T-helper 22 cell (primary cell): ENCODE results near the gene TRAF1.
A peak's percentile ranks its signal among the peaks of the same experiment; 100 is the strongest.

Source experiments
- DNase-seq: peaks from one replicate; pipeline ENCODE4 v3.0.0-alpha.2; 2020; ENCODE audit warnings: low read depth

TRAF1 gene

DNA sequence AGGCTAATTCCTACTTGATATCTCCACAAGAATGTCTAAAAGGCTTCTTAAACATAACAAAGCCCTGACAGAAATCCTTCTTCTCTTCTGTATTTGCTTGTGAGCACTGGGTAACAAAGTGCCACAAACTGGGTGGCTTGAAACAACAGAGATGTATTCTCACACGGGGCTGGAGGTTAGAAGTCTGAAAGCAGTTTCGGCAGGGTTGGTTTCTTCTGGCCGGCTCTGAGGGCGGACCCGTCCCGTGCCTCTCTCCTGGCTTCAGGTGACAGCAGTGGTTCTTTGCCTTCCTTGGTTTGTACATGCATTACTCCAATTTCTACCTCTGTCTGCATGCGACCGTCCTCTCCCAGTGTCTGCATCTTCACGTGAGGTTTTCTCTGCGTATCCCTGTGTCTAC is 14.0 kb upstream of the TRAF1 start:
- no peak for DNase-seq

DNA sequence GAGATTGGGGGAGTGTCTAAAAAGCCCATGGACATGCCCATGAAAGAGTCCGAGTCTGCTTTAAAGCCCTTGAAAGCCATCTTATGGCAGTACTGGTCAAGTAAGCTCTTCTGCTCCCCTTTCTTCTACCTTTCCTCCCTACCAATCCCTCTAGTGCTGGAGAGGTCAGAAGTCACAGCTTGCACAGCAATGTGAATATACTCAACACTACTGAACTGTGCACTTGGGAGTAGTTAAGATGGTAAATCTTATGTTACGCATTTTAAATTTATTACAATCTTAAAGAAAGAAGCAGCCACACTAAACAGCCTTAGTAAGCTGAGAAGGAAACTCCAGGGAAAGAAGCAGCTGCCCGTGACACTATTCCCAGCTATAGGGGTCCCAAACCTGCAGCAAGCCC is 12.3 kb upstream of the TRAF1 start:
- DNase-seq = no peak

DNA sequence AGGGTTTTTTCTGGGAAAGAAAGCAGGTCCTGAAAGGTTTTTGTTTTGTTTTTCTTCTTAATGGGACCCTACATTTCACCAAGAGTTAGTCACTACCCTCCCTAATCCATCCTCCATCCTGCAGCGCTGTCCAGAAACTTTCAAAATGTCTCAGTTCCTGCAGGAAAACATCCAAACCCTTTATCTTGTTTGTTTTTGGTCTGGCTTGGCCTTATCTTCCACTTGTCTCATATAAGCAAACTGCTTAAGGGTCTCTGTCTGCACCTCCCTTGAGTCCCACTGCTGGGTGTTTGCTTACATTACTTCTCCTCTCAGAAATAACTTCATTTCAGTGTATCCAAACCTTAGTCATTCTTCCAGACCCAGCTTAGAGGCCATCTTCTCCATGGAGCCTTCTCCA is 11.0 kb upstream of the TRAF1 start:
- no peak for DNase-seq

DNA sequence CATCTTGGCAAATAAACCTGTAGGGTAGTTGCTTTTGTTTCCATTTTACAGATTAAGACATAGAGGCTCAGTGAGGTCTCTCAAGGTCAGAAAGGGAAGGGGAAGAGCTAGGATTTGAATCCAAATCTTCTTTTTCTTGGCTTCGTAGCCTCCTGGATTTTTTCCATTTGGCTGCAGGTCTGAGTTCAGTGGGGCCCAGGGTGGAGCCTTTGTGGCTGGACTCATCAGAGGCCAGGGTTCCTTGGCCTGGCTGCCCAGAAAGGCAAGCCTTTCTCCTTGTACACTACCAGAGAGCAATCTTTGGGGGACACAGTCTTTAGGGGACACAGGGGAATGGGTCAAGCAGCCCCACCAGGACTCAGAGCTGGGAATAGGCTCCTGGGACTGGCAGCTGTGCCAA is 10.5 kb upstream of the TRAF1 start:
- DNase-seq = no peak

DNA sequence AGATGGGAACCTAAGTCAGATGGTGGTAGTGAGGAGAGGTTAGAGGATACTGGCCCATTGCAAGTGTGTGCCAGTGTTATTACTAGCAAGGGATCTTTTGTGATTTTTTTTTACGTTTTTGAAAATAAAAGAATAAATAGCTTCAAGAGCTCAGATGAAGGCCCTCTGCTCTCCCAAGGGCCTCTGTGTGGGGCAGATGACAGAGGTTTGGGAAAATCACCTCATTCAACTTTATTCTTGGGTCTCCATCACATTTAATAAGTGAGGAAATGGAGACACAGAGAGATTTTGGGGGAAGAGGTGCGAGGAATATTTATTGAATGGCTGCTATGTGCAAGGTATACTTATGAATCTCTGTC is 10.1 kb upstream of the TRAF1 start:
- no peak for DNase-seq

DNA sequence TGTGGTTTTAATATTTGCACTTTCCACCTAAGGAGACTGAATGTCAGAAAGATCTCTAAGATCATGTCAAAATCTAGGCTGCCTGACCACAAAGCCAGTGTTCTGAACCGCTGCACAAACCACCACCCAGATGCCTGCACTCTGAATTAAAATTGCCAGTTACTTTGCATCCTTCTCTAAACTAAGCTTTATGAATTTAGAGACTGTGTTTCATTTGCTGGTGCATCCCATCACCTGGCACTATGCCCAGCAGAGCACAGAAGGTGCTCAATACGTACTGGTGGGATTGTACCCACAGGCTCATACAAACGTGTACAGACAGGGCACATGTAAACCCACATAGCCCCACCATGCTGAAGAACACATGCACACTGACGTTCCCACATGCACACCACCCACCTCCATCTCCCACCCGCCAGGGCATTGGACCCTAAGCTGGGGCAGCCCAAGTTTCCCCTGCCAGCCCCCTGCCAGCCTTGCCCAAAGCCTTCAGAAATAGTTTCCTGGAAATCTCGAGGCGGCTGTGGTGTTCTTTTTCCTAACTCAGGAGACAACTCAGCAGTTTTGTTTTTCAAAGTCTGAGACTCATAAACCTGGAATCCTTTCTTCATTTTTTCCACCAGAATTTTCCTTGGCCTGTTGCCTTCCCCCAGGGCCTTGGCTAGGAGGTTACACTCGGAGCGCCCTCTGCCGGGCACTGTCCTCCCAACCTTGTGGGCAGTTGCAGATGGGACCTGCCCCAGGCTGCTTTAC is 9.6 kb upstream of the TRAF1 start:
- DNase-seq = peak; percentile 65

DNA sequence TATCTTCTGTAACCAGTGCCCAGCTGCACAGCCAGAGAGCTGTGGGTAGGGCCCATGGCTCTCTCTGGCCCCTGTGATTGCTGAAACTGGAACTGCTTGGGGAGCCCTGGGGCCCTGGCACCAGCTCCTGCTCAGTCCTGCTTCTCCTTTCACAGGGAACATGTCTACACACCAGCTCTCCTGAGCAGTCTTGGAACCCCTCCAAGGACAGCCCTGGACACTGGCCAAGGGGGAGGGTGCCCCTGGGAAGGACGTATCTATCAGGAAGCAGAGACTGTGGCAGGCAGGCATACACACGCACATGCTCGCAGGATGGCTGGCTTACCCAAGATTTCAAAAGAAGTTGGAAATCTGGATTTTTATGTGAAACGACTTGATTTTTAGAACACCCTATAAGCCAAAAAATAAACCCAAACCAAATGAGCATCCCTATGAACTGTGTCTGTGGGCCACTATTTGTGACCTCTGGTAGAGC is 8.8 kb upstream of the TRAF1 start:
- DNase-seq = no peak

DNA sequence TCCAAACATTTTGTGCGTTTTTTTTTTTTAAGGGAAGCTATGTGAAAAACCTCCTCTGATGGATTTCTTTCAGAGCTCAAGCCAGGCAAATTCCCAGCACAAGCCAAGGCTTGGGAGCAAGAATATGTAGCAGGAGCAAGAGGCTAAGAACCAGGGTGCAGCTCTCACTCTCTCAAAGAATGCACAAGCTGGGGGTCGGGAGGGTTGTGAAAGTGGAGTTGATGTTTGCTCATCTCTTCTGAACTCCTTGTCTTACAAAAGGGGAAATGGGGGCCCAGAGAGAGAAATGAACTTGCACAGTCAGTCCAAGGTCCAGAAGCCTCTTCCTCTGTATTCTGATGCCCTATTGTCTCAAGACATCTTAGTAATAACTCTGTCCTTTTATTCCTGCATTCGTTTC is 7.7 kb upstream of the TRAF1 start:
- DNase-seq = no peak

DNA sequence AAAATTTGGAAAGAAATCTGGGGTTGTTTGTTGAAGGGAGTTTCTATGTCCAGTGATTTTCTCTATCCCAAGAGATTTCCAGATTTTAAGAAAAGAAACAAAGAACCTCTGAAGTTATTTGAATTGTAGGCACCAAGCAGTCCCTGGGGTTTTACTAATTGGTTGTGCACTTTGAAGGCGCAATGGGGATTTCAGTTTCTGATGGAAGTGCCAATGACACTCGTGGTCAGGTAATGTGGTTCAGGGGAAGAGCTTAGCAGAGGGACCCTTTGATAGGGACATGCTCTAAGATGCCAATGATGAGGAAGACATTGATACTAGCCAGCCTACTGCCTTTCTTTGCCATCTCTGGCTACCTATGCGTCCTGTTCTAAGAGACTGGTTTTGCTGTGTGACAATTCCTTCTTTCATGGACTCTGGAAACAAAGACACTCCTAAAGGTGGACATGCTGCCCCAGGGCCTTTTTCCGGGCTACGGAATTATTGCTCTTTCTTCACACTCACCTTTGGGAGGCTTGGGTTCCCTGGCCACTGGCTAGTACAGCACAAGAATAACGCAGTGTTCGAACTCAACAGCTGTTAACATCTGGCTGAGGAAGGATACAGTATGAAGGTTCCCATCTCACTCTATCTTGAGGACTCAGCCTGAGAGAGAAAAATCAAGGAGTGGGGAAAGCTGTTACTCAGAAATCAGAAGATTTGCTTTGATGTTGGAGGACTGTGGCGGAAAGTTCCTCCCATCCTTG is 6.9 kb upstream of the TRAF1 start:
- DNase-seq = no peak

DNA sequence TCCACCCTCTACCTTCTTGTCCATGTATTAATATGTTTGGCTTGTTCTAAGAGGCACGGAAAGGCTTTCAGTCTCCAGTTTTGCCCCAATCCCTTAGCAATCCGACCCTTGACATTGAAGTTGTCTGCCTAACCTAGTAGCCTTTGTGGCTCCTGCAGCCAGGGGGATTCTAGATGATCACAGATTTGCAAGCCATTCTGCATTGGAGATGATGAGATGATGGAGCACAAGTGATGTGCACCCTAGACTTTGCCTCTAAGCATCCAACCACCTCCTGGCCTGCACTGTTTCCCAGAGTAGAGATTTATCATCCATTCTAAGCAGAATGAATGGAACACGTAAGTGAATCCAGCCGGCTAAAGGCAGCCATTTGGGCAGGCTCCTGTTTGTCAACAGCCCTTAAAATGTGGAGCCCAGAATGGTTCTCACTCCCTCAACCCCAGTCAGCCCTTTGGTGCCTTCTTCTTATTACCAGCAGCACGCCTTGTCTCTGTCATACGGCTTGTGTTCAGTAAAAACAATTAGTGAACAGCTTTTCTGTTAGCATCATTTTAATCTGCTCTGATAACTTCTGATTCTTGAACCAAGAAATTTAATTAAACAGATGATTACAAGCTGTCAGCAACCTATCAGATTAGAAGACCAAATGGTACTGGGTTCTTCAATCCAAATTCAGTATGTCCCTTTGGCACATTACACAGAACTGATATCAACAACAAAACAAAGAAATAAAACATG is 5.7 kb upstream of the TRAF1 start:
- no peak for DNase-seq

DNA sequence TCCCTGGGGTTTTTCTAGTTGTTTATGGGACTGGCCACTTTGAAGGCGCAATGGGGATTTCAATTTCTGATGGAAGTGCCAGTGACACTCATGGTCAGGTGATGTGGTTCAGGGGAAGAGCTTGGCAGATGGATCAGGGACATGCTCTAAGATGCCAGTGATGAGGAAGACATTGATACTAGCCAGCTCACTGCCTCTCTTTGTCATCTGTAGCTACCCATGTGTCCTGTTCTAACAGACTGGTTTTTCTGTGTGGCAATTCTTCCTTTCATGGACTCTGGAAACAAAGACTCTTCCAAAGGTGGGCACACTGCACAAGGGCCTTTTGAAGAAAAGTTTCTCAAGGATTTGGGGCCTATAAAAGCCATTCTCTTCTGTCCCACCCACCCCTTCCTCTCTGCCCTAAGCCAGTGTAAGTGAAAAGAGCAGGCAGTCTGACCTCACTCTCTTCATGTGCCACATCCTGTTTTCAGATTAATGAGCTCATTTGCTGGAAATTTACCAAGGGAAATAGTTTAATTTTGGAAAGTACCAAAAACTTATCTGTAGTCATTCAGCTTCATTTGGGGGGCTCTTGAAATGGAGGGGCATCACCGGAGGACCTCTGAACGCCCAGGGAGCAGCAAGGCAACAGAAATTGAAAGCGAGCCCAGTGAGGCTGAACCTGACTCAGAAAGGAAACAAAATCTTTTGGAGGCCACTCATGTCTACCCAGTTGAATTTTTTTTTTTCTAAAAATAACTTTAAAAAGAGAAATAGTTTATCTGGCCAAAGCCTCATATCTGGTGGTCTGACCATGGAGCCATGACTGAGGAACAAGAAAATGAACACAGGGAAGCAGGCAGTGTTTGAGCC is 4.9 kb upstream of the TRAF1 start:
- peak; percentile 60 for DNase-seq

DNA sequence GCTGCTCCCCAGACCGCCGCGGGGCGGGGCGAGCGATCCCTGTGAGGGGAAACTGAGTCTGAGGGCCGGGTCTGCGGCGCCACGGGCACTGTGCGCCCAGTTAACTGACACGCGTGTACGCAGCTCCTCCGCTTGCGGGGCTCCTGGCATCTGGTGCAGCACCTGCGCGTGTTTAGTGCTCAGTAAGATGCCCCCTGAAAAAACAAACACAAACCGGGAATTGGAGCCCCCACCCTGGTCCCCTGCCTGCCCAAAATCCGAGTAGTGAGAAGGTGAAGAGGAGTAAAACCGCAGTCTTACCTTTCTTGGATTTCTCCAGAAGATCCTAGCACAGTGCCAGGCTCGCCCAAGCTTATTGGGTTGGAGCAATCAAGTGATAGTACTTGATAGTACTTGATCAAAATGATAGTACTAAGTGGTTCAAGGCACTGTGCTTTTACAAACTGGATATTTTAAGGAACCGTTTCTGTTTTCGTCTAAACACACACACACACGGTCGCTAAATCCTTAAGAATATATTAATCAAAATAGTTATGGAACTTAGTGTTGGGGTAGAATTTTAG is 2.7 kb upstream of the TRAF1 start:
- DNase-seq = no peak

DNA sequence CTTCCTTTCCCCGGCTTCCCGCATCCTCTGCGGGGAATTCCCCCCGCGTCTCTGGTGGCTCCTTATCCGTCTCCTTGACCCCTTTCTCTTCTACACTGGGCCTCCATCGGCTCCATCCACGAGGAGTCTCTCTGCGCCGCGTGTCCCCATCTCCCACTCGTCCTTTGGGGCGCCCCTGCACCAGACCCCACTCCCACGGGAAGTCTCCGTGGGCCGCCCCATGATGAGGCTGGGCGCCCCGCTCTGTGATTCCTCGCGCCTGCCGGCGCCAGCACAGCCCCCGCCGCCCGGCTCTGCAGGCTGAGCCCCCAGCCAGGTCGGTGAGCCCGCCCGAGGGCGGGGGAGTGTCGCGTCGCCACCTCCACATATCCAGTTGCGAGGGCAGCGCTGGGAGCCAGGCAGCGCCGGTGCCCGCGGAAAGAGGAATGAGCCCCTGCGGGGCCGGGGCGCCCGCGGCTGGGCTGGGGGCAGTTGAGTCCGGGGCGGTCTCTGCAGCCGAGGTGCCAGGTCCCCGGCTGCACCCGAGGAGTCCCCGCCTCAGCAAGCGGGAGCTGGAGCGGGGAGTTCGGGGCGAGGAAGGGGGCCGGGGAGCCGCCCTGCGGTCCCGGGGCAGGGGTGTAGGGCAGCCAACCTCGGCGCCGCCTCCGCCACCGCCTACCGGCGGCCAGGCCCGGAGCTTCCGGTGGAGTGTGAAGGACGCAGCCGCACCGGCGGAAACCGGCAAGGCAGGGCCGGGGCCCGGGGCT is 2.1 kb upstream of the TRAF1 start:
- peak; percentile 63 for DNase-seq

DNA sequence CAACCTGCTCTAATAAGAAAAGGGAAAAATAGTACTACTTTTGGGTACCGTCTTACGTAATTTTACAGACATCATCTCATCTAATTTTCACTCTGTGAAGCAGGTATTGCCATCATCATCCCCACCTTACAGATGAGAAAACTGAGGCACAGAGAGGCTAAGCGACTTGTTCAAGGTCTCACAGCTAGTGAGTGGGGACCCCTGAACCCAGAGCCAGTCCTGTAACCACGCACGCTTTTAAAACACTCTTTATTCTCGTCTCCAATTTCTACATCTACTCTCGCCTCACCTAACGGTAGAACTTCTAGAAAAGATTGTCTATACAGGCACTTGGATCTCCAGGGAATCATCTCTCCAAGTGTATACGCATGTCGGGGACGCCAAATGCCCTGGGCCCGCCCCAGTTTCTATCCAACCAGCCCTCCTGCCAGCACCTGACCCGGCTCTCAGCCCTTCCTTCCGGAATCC is 1.5 kb upstream of the TRAF1 start:
- peak; percentile 51 for DNase-seq

DNA sequence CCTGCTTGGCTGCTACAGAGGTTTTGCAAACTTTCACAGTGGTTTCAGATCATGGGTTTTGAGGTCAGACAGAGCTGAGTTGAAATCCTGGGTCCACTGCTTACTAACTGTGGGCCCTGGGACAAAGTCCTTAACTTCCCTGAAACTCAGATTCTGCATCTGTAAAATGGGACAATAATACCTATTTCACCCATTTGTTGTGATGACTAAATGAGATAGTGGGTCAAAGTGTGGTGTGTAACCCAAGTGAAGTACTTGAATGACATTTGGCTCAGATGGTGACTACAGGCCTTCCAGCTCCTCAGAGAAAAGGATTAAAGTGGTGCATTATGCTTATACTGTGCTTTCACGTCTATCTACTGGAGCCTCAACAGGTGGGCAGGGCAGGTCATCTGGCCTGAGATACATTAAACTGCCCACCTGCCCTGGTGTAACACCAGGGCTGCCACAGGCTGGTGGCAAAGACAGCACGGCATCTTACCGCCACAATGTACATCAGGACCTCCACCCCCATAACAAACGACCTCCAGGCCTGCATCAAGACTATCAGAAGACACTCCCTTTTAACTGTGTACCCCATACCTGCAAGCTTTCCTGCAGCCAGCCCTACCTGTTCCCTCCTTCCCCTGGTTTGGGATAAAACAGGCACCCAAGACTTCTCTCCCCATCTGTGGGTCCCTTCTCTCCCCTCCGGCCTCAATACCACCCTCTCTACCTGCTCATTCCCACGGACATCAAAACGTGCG is 846 bp upstream of the TRAF1 start:
- no peak for DNase-seq

DNA sequence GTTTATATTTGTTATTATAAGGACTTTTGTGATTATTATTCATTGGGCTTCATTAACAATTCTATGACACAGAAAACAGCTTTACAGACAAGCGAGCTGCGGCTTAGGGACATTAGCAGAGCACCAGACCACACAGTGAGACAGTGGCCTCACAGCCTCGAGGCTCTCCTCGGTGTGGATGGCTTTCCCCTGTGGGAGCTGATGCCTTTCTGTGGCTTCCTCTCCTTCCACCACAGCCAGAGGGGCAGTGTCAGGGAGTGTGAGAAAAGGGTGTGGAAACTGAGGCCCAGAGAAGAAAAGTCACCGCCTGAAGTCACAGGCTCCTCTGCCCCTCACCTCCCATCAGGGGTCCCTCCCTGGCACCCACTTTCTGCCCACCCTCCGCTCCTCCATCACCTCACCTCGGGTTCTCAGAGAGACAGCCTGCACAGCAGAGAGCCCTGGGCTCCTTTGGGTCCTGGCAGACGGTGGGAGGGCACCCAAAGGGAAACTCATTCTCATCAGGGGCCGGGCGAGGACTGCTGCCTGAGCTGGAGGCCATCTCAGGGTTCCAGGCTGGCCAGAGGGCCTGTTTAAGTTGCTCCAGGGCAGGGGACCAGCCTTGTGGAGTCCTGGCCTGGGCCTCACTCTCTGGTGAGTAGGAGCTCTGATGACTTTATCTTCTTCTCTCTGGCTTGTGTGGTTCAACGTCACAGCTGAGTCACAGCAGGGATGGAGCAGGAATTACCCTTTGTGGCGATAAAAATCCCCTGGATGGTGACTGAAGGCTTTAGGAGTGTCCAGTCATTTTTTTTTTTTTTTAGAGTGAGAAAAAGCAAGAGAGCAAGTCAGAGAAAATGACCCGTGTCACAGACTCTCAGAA is 830 bp downstream of the TRAF1 start:
- peak; percentile 79 for DNase-seq

DNA sequence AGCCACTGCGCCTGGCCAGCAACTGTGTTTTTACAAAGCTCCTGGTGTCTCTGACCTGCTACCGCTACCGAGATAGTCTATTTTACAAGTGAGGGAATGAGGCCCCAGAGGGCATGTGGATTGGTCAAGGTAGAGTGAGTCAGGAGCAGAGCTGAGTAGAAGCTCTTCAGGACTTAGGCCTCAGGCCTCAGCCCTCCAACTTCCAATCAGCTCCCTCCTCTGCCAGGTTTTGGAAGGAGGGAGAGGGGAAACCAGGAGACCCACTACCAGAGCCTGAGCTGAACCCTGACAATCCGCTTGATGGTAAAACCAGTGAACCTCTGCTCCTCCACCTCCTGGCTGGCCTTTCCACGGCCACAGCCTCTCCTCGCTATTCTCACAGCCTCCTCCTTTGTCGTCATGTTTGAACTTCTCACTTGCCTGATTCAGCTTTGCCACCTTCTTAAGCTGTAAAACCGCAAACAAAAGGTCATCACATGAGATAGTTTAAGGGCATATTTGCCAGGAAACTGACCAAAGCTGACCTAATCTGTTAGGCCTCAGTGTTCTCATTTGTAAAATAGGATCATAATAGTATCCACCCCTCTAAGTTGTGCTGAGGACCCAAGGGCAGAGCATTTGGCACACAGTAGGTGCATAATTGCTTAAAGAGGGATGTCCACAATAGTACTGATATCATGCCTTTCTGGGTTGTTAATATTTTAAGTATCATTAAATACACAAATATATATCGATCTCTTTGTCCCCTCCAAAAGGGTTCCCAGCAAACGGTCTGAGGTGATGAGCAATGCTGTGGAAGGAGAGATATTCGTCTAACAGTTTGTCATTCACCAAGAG is 1.7 kb downstream of the TRAF1 start:
- DNase-seq = no peak

DNA sequence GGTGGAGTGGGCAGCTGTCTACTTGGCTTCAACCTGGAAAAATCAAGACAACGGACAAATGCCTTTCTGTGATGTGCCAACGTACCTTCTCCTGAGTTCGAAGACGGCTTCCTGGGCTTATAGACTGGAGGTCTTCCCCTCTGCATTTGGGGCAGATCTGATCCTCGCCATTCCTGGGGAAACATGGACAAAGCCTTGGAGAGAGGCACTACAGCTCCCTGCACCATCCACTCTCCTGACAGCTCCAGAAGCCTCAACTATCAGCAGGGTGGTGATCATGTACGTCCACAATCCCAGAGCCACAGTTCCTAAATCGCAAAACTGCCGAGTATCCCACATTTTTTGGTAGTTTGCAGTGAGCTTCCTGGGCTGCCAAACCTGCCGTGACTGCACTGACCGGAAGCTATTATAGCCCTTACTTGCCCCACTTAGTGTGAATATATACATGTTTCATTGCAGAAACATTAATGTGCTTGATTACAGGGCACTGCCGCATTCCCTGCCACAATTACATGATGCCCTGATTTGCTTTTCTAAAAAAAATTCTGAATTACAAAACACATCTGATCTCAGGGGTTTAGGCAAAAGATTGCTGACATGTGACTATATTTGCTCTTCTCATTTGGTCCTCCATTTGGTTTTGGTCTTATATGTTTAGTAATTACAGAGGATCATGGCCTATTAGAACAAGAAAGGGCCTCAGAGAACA is 2.8 kb downstream of the TRAF1 start:
- DNase-seq = no peak
